Activated CD8-positive, alpha-beta memory T cell treated with anti-CD3 and anti-CD28 coated beads, Interleukin-2, amount 50 U/mL, for 24 hours (primary cell): ENCODE measurements around the gene RNU1-4.
"Not testable (repeated sequence)": the region's sequence is repeated elsewhere in the genome, so short reads cannot be mapped to it uniquely, and the experiment has no call there.

Experiments used
- DNase-seq: peaks from one replicate; pipeline ENCODE4 v3.0.0-alpha.2; 2020; ENCODE audit errors: extremely low read depth

The RNU1-4 gene

GRCh38 chr1:16770139-16770759 lies 29.9 kb downstream of the RNU1-4 start:
- DNase-seq = not testable (repeated sequence)

GRCh38 chr1:16770896-16771446 lies 30.7 kb downstream of the RNU1-4 start:
- DNase-seq = not testable (repeated sequence)

GRCh38 chr1:16772275-16773204 lies 32.2 kb downstream of the RNU1-4 start:
- not testable (repeated sequence) for DNase-seq

GRCh38 chr1:16773205-16773596 lies 32.9 kb downstream of the RNU1-4 start:
- not testable (repeated sequence) for DNase-seq

- DNase-seq = not testable (repeated sequence)
These were observed 33.4 kb downstream of the RNU1-4 start for GRCh38 chr1:16773723-16774122.

- not testable (repeated sequence) for DNase-seq
These were observed 34.5 kb downstream of the RNU1-4 start for GRCh38 chr1:16774773-16775172.

- not testable (repeated sequence) for DNase-seq
These were observed 35.0 kb downstream of the RNU1-4 start for GRCh38 chr1:16775290-16775689.

GRCh38 chr1:16776248-16776647 lies 35.9 kb downstream of the RNU1-4 start:
- not testable (repeated sequence) for DNase-seq

- not testable (repeated sequence) for DNase-seq
These were observed 36.5 kb downstream of the RNU1-4 start for GRCh38 chr1:16776835-16777234.

GRCh38 chr1:16777821-16778220 lies 37.5 kb downstream of the RNU1-4 start:
- not testable (repeated sequence) for DNase-seq

- not testable (repeated sequence) for DNase-seq
These were observed 39.2 kb downstream of the RNU1-4 start for GRCh38 chr1:16779525-16779924.

- DNase-seq = not testable (repeated sequence)
These were observed 40.7 kb downstream of the RNU1-4 start for GRCh38 chr1:16781033-16781432.

GRCh38 chr1:16781625-16782024 lies 41.3 kb downstream of the RNU1-4 start:
- not testable (repeated sequence) for DNase-seq

- not testable (repeated sequence) for DNase-seq
These were observed 44.6 kb downstream of the RNU1-4 start for GRCh38 chr1:16784955-16785354.

GRCh38 chr1:16786362-16786761 lies 46.0 kb downstream of the RNU1-4 start:
- DNase-seq = not testable (repeated sequence)

- not testable (repeated sequence) for DNase-seq
These were observed 46.9 kb downstream of the RNU1-4 start for GRCh38 chr1:16787175-16787574.

- not testable (repeated sequence) for DNase-seq
These were observed 47.4 kb downstream of the RNU1-4 start for GRCh38 chr1:16787711-16788110.
